Stimulated activated naive B cell treated with anti-CD40 and anti-IgM and Interleukin-4, amounts not matched to agents 10 μg/mL and 1 μg/mL and 100 μg/mL, for 72 hours (primary cell): ENCODE results near the gene NEMP2.
"Not testable (repeated sequence)": the region's sequence is repeated elsewhere in the genome, so short reads cannot be mapped to it uniquely, and the experiment has no call there.

ENCODE experiments used
- ATAC-seq, 2 donors: fragments of 150-1000 bp; cut with Tn5 transposase; replicated peaks; 2 replicates each; pipeline ENCODE4 v1.10.0; 2021; ENCODE audit warnings: moderate library complexity in 1 of 2
- DNase-seq: peaks from one replicate; pipeline ENCODE4 v3.0.0; 2021
- H3K27ac Mint-ChIP-seq: one replicate; pipeline ENCODE4 v1.8.0; 2022; ENCODE audit warnings: mild to moderate bottlenecking, mixed read lengths
- H3K27me3 Mint-ChIP-seq, 2 donors: one replicate each; pipeline ENCODE4 v1.8.0; 2022; ENCODE audit warnings: mixed read lengths in 2 of 2
- H3K36me3 Mint-ChIP-seq, 2 donors: one replicate each; pipeline ENCODE4 v1.8.0; 2022; ENCODE audit warnings: mixed read lengths in 2 of 2, mild to moderate bottlenecking in 1 of 2
- H3K4me1 Mint-ChIP-seq, 2 donors: one replicate each; pipeline ENCODE4 v1.8.0; 2022; ENCODE audit warnings: mixed read lengths in 2 of 2, mild to moderate bottlenecking in 1 of 2
- H3K4me3 Mint-ChIP-seq, 2 donors: one replicate each; pipeline ENCODE4 v1.8.0; 2022; ENCODE audit warnings: mild to moderate bottlenecking in 2 of 2, mixed read lengths in 2 of 2, moderate library complexity in 1 of 2
- H3K9me3 Mint-ChIP-seq, 2 donors: one replicate each; pipeline ENCODE4 v1.8.0; 2022; ENCODE audit warnings: mixed read lengths in 2 of 2, mild to moderate bottlenecking in 1 of 2

Gene NEMP2

DNA sequence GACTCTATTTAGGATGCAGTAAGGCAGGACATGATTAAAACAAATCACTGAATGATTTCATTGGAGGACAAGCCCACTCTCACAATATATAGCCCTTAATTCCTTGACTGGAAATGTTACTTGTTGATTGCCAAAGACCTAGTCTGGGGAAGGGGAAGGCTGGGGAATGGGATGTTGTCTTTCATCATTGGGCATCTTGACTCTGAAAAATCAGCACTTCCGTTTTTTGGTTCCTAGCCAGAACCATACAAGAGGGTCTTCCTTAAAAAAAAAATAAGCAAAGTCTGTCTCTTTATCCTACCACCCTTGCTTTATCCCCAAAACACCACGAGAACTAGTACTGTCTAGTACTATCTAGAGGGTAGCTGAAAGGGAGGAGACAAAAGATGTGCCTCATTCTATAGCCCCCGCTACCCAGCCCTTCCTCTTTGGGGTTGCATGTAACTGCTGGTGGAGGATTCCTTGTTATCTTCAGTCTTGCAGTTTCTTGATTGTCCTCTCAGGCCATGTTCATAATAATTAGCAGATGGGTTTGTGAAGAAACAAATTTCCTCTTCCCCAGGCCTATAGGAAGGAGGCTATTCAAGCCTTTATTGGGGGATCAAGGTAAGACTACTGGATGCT lies 55.8 kb downstream of the NEMP2 start:
- no peaks in the 10 kb centered on the region for H3K27me3 Mint-ChIP-seq
- H3K27ac Mint-ChIP-seq = no peak overlapping the region

DNA sequence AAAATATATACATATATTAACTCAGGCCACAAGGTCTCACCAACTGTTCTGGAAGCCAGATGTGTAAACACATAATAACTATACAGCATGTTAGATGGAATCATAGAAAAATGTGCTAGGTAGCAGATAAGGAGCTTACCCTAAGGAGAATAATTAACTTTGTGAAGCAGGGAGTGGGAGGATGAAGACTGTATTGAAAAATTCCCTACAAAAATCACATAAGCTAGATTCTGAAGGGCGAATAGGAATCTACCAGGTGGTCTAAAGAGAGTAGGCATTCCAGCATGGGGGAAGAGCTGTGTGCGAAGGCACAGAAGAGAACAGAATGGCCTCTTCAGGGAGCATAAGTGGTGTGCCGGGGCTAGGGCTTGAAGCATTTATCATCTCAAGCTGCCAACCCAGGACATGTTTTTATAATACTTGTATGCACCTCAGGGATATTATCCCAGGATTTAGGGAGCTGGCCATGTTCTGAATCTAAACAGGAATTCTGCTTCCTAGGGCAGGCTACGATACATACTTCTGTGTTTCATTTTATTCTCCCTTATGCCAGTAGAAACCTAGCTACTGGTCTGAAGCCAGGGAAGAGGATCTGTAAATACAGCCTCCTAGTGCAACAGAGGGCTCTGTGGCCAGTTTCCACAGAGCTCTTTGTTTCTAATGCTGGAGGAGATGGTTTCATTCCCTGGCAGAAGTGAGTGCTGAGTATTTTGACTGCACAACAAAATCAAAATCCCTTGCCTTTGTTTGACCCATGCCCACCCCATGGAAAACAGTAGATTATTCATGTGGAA lies 56.7 kb downstream of the NEMP2 start:
- Mint-ChIP-seq H3K9me3 (peaks cover 0 to 3% of the 10 kb centered on the region in 2 donors), H3K27me3 (no peaks in the 10 kb centered on the region), H3K4me3 (no peak overlapping the region), H3K27ac (no peak overlapping the region), H3K36me3 (peaks cover 7 to 19% of the 10 kb centered on the region in 2 donors), H3K4me1 (no peaks in the 10 kb centered on the region)
- ATAC-seq (no peak), DNase-seq (no peak)

More for the DNA sequence above, 55.8 kb downstream of the NEMP2 start:
- H3K36me3 Mint-ChIP-seq = peaks cover 7 to 18% of the 10 kb centered on the region in 2 donors
- no peaks in the 10 kb centered on the region for H3K4me1 Mint-ChIP-seq
- no peak overlapping the region for H3K4me3 Mint-ChIP-seq
- DNase-seq = no peak
- no peak for ATAC-seq
- peaks cover 0 to 2% of the 10 kb centered on the region in 2 donors for H3K9me3 Mint-ChIP-seq

DNA sequence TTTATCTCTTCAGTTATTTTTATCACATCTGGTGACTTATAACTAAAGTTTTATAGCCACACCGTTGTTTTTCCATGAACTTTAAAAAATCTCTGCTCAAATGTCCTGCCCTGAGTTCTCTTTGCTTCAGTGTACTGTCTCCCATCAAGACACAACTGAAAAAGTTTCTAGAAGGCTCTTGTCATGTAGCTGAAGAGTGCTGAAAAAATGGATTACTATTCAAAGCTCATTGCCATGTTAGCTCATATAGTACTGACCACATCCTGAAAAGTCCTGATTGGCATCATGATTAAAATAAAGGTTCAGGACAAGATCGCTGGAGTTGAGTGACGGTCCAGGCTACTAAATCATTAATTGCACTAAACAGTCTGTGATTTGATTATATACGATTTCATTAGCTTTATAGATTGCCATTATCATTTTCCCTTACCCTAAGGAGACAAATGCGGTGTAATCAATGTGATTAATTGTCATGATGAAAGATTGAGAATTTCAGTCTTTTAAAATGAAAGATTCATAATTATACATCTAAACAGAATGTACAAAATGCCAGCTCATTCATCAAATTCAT lies 64.2 kb downstream of the NEMP2 start:
- H3K36me3 Mint-ChIP-seq = peaks cover 13 to 20% of the 10 kb centered on the region in 2 donors
- DNase-seq (no peak), ATAC-seq (no peak)
- no peak overlapping the region for H3K4me3 Mint-ChIP-seq
- no peak overlapping the region for H3K27ac Mint-ChIP-seq
- peaks cover 14 to 44% of the 10 kb centered on the region in 2 donors for H3K4me1 Mint-ChIP-seq
- H3K9me3 Mint-ChIP-seq = peaks cover 4 to 6% of the 10 kb centered on the region in 2 donors
- H3K27me3 Mint-ChIP-seq = no peaks in the 10 kb centered on the region

DNA sequence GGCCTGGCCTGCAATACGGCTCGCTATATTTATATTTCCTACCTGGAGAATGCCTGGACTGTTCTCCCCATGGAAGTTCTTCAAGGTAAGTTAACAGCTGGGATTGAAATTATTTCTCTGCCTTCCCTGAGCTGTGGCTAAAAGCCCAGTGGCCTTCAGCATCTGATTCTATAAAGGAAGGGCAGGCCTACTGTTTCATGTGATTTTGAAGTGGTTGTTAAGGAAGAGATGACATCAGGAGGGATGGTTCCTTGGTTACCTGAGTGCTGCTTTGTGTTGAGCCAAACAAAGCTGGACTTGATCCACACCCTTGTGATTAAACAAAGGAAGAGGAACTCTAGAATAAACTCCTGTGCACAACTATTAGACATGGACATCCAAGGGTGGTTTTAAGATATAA lies 64.8 kb downstream of the NEMP2 start:
- DNase-seq = no peak
- Mint-ChIP-seq H3K9me3 (peaks cover 4 to 6% of the 10 kb centered on the region in 2 donors), H3K27ac (no peak overlapping the region), H3K36me3 (peaks cover 13 to 20% of the 10 kb centered on the region in 2 donors), H3K4me3 (no peak overlapping the region), H3K27me3 (no peaks in the 10 kb centered on the region), H3K4me1 (peaks cover 17 to 50% of the 10 kb centered on the region in 2 donors)
- no peak for ATAC-seq

DNA sequence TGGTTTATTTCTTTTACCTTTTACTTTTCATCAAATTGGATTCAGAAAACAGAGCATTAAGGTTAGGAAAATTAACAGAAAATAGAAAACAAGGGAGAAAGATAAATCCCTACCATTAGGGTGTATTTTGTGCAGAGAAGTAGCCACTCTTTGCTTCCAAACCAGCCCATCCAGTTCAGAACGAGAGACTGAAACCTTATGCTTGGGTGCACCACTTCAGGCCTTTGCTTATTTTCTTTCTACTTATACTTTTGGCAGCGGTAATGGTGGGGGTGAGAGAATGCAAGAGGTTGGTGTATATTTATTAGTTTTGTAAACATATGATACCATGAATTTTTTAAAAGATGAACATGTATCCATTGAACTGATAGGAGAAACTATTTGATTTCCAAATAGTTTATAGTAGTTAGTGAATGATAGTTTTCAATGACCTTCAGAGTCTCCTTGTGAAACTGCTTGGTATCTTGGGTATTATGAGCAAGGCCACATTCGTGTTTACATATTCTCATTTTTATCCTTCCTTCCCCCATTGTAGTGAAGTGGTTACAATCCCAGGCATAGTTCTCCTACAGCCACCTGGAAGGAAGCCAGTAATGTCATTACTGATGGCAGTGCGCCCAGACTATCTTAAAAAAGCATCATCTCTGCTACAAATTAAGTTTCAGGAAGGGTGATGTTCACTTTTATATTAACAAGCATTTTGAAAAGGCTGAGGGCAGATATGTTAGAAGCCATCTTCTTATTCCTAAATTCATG lies 65.5 kb downstream of the NEMP2 start:
- no peak for ATAC-seq
- no peak for DNase-seq
- Mint-ChIP-seq H3K9me3 (peaks cover 4 to 6% of the 10 kb centered on the region in 2 donors), H3K36me3 (peaks cover 13 to 20% of the 10 kb centered on the region in 2 donors), H3K4me1 (peaks cover 20 to 58% of the 10 kb centered on the region in 2 donors), H3K4me3 (no peak overlapping the region), H3K27ac (no peak overlapping the region), H3K27me3 (no peaks in the 10 kb centered on the region)

DNA sequence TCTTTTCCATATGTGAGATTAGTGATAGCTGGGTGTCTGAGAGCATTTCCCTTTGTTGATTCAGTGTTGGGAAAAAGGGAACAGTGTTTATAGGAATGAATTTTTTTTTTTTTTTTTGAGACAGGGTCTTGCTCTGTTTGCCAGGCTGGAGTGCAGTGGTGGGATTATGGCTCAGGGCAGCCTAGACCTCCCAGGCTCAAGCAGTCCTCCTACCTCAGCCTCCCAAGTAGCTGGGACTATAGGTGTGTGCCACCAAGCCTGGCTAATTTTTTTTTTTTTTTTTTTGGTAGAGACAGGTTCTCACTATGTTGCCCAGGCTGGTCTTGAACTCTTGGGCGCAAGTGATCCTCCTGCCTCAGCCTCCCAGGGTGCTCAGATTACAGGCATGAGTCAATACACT lies 66.2 kb downstream of the NEMP2 start:
- not testable (repeated sequence) for H3K27me3 Mint-ChIP-seq, ATAC-seq, DNase-seq, H3K4me3 Mint-ChIP-seq, H3K9me3 Mint-ChIP-seq
- peaks cover 11 to 16% of the 10 kb centered on the region in 2 donors for H3K36me3 Mint-ChIP-seq
- H3K27ac Mint-ChIP-seq = peak overlapping the region; percentile 1
- peaks cover 20 to 60% of the 10 kb centered on the region in 2 donors for H3K4me1 Mint-ChIP-seq

DNA sequence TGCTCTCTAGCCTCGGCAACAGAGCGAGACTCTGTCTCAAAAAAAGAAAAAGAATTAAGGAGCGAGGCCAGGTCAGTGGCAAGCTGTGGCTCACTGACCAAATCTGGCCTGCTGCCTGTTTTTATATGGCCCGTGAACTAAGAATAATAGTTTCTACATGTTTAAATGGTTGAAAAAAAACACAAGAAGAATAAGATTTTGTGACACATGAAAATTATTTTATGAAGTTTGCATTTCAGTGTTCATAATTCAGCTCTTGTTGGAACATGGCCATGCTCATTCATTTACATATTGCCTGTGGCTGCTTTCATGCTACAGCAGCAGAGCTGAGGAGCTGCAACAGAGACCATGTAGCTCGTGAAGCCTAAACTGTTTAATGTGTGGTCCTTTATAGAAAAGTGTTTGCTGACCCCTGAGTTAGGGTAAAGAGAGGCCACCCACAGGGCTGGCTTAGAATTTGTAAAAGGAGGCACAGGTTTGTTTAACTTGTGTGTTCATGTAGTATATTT lies 66.9 kb downstream of the NEMP2 start:
- no peak overlapping the region for H3K27ac Mint-ChIP-seq
- ATAC-seq (no peak), DNase-seq (no peak)
- peaks cover 11 to 18% of the 10 kb centered on the region in 2 donors for H3K36me3 Mint-ChIP-seq
- H3K4me1 Mint-ChIP-seq = peaks cover 20 to 64% of the 10 kb centered on the region in 2 donors
- no peak overlapping the region for H3K4me3 Mint-ChIP-seq
- H3K27me3 Mint-ChIP-seq = no peaks in the 10 kb centered on the region
- peaks cover 3 to 4% of the 10 kb centered on the region in 2 donors for H3K9me3 Mint-ChIP-seq

DNA sequence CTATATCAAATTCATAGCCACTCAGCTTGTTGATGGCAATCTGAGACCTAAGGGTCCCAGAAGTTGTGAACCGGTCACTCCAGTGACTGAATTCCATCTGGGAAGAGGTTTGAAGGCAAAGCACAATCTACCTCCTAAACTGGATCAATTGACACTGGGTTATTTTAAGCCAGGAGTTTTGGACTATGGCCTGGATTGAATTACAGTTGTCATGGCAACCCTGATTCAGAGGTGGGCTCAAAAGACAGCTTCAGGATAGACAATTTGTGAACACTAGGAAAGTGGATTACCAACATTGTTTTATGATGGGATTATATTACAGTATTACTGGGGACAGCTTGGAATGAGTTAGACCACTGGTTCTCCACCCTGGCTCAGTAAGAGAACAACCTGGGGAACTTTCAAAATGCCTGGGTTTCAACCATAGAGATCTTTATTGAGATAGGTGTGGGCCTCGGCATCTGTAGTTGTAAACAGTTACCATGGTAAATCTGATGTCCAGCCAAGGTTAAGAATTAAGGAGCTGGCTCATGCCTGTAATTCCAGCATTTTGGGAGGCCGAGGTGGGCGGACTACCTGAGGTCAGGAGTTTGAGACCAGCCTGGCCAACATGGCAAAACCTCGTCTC lies 67.6 kb downstream of the NEMP2 start:
- Mint-ChIP-seq H3K27me3 (no peaks in the 10 kb centered on the region), H3K9me3 (no peaks in the 10 kb centered on the region), H3K4me3 (no peak overlapping the region), H3K4me1 (peaks cover 23 to 61% of the 10 kb centered on the region in 2 donors), H3K27ac (peak overlapping the region; percentile 5), H3K36me3 (peaks cover 6 to 15% of the 10 kb centered on the region in 2 donors)
- ATAC-seq (no peak), DNase-seq (no peak)

DNA sequence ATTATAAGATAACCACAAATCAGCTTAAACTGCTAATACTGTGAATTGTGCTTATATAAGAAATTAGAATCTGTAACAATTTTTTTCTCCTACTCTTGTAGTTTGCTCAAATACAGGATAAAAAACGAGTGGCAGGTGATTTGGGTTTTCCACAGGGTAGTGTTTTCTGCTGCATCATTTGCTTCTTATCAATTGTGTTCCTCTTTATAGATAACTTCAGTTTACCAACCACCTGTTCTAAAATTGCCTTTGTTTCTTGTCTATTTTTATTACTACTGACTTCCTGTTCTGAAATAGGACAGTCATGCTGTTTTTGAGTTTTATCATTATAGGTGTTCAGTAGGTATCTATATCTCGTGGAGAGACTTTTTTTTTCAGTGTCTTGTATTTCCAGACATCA lies 69.5 kb downstream of the NEMP2 start:
- no peaks in the 10 kb centered on the region for H3K27me3 Mint-ChIP-seq
- ATAC-seq (peak; percentile 29 to 33), DNase-seq (no peak)
- peak overlapping the region in 1 of 2 donors; percentile 9 for H3K4me3 Mint-ChIP-seq
- peak overlapping the region; percentile 42 for H3K27ac Mint-ChIP-seq
- H3K4me1 Mint-ChIP-seq = peaks cover 24 to 66% of the 10 kb centered on the region in 2 donors
- H3K9me3 Mint-ChIP-seq = no peaks in the 10 kb centered on the region
- peaks cover 0 to 14% of the 10 kb centered on the region in 2 donors for H3K36me3 Mint-ChIP-seq

DNA sequence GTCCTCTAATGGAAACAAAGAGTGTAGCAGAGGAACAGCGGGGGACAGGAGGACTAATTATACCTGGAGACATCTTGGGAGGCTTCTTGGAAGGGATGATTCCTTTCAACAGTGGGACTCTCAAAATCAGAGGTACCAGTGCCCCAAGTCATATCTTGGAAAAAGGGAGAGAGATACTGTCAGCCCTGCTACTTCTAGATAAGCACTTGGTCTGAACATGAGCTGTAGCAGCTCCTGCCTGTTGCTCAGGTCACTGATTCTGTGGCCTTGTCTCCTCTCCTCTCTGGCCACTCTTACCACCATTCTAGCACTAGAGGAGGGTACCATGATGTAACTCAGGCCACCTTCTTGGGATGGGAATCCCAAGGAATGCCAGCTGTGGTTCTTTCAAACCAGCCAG lies 71.9 kb downstream of the NEMP2 start:
- H3K27ac Mint-ChIP-seq = no peak overlapping the region
- H3K4me3 Mint-ChIP-seq = no peak overlapping the region
- peaks cover 0 to 1% of the 10 kb centered on the region in 2 donors for H3K9me3 Mint-ChIP-seq
- no peak for ATAC-seq
- H3K36me3 Mint-ChIP-seq = peaks cover 5 to 21% of the 10 kb centered on the region in 2 donors
- peaks cover 22 to 55% of the 10 kb centered on the region in 2 donors for H3K4me1 Mint-ChIP-seq
- DNase-seq = no peak
- H3K27me3 Mint-ChIP-seq = no peaks in the 10 kb centered on the region

DNA sequence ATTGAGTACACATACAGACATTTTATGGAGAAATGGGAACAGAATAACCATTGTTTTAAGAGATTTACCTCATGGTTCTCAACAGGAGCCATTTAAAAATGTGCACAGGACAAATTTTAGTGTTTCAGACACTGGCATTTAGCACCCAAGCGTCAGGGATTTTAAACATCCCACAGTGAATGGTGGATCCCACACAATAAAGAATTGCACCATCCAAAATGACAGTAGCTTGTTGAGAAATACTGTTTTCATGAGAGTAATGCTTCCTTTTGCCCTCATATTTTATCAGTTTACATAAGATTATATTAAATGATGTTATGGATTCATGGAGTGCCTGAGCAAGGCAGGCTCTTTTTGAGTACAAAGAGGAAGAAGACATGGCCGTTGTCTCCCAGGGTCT lies 72.3 kb downstream of the NEMP2 start:
- no peak for DNase-seq
- Mint-ChIP-seq H3K36me3 (peaks cover 8 to 23% of the 10 kb centered on the region in 2 donors), H3K27me3 (no peaks in the 10 kb centered on the region), H3K27ac (no peak overlapping the region), H3K9me3 (peaks cover 0 to 1% of the 10 kb centered on the region in 2 donors), H3K4me3 (no peak overlapping the region), H3K4me1 (peaks cover 23 to 53% of the 10 kb centered on the region in 2 donors)
- ATAC-seq = no peak

DNA sequence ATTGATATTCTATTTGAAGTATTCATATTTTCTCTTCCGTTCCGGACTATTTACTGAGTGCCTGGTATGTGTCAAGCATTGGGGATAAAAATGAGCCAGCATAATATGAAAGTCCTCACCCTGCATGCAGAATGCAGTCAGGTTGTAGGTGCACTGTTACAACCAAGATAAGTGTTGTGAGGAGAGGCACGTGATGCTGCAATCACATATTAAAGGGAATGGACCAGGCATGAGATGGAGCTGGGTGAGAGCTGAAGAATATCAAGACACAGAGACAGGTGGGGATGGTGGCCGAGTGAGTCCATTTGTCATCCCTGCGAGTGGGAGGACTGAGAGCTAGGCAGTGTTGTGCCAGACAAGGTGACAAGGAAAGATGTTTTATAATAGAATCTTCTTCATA lies 74.0 kb downstream of the NEMP2 start:
- H3K4me1 Mint-ChIP-seq = peaks cover 24 to 51% of the 10 kb centered on the region in 2 donors
- no peaks in the 10 kb centered on the region for H3K27me3 Mint-ChIP-seq
- ATAC-seq (no peak), DNase-seq (no peak)
- H3K36me3 Mint-ChIP-seq = peaks cover 14 to 30% of the 10 kb centered on the region in 2 donors
- no peak overlapping the region for H3K4me3 Mint-ChIP-seq
- peaks cover 0 to 1% of the 10 kb centered on the region in 2 donors for H3K9me3 Mint-ChIP-seq
- H3K27ac Mint-ChIP-seq = no peak overlapping the region

DNA sequence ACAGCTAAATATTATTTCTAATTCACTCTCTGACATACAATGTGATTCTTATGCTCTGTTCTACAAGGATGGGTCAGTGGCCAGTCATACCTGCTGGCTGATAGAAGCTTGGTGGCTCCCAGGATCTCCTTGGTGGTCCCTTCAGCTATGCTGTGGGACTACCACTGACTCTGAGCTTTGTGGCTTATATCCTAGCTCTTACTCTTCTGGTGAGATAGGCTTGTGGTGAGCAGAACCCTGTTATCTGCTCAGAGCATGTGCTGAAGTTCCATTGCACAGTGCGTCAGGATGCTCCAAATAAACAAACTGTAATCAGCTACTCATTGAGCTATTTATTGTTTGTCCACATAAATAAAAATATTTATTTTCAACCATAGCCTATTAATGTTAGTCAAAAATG lies 74.6 kb downstream of the NEMP2 start:
- Mint-ChIP-seq H3K36me3 (peaks cover 14 to 33% of the 10 kb centered on the region in 2 donors), H3K27ac (no peak overlapping the region), H3K4me1 (peaks cover 24 to 50% of the 10 kb centered on the region in 2 donors)

More for the DNA sequence above, 74.6 kb downstream of the NEMP2 start:
- H3K27me3 Mint-ChIP-seq = no peaks in the 10 kb centered on the region
- DNase-seq = no peak
- ATAC-seq = no peak
- H3K4me3 Mint-ChIP-seq = no peak overlapping the region
- H3K9me3 Mint-ChIP-seq = peaks cover 0 to 1% of the 10 kb centered on the region in 2 donors
